Body of pancreas (tissue), 4 donors: ENCODE measurements around the gene NDP. TPM values are rescaled to one million over a fixed set of nuclear protein-coding genes. Genes with fewer than 3 reads are reported as not detected.

Source experiments
- ATAC-seq: fragments of 150-250 bp; one replicate; pipeline ENCODE4 v1.9.1; 2016
- DNase-seq, 4 donors: peaks; one replicate each; pipeline ENCODE4 v3.0.0-alpha.2; 2019
- H3K27ac ChIP-seq, 4 donors: fragments of 200-600 bp; sonication (generic); 1 replicate in 3 of 4; 2 replicates in 1 of 4; pipeline versions ENCODE4 v1.5.1 to v1.6.1; 2016 to 2019; ENCODE audit warnings: mild to moderate bottlenecking in 1 of 4, mixed read lengths in 1 of 4, moderate library complexity in 1 of 4
- H3K27me3 ChIP-seq, 2 donors: fragments of 200-600 bp; sonication (generic); one replicate each; pipeline ENCODE4 v1.6.0; 2016; ENCODE audit warnings: mild to moderate bottlenecking in 1 of 2
- H3K36me3 ChIP-seq, 2 donors: fragments of 200-600 bp; sonication (generic); replicated peaks in 1 of 2; 2 replicates each; pipeline ENCODE4 v1.5.1; 2016; ENCODE audit warnings: low read depth in 2 of 2; ENCODE audit not compliant: insufficient read depth in 1 of 2
- H3K4me1 ChIP-seq: fragments of 200-600 bp; sonication (generic); one replicate; pipeline ENCODE4 v1.6.0; 2016
- H3K4me3 ChIP-seq, 2 donors: fragments of 200-600 bp; sonication (generic); 1 replicate in 1 of 2; 2 replicates in 1 of 2; pipeline ENCODE4 v1.5.1; 2016 to 2019
- H3K9me3 ChIP-seq, 3 donors: fragments of 200-600 bp; sonication (generic); 1 replicate in 2 of 3; 2 replicates in 1 of 3; pipeline ENCODE4 v1.5.1; 2016
- POLR2A ChIP-seq, 3 donors: fragments of 450-650 bp; IDR thresholded peaks; one replicate each; pipeline ENCODE4 v1.6.1; 2016; ENCODE audit warnings: antibody characterized with exemption in 3 of 3, mild to moderate bottlenecking in 2 of 3
- WGBS, 2 donors: methylation state at CpG; one replicate each; pipeline ENCODE4 v1.1.5; 2017; 5-methylcytosine and 5-hydroxymethylcytosine counted together
- intact Hi-C: fragments of 100-400 bp; cut with DNase I; formaldehyde crosslinking; loops from one replicate; pipeline ENCODE4 v1.15.1; 2023
- total RNA-seq, 2 donors: library from RNA; depleted of rRNA; stranded (reverse); fragments of >200 nt; gene quantifications; one replicate each; pipeline ENCODE4 v1.1.0, GENCODE V29; 2016
- TF ChIP-seq, protein P1 (sequence below), 7 experiments: fragments of 450-650 bp in 4 of 7; fragments of 200-600 bp in 3 of 7; sonication (generic) in 3 of 7; IDR thresholded peaks; one replicate each; pipeline ENCODE4 v1.5.1; 2016 to 2019; ENCODE audit warnings: antibody characterized with exemption in 7 of 7

Gene NDP
- total RNA-seq, 2 donors from 2014 or later = not detected

DNA sequence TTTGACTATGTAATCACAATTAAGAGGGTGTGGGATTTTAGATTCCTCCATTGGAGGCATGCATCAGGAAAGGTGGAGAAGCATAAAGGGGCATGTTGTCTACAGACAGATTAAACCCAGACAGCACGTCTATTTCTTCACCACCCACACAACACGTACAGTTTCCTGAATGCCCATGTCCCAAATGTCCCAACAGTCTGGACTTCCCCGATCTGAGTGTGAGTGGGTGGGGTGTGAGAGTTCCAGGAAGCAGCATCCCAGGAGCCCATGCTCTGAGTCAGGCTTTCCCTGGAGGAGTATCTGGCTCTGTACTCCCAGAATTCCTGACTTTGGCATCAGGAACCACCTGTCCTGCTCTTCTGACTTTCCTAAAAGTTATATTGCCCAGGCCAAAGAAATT lies 30.8 kb upstream of the NDP start:
- Histone ChIP-seq H3K4me3 (no peak overlapping the region), H3K4me1 (no peaks in the 10 kb centered on the region), H3K9me3 (no peaks in the 10 kb centered on the region), H3K27ac (no peak overlapping the region), H3K27me3 (no peaks in the 10 kb centered on the region), H3K36me3 (no peaks in the 10 kb centered on the region)
- no peak for ATAC-seq
- intact Hi-C loops = no loop called here
- DNase-seq = peak in 1 of 4 donors; percentile 9
- 43 to 56% methylated on average over 3 of the region's 3 CpGs for WGBS, 2 donors
- no peak for TF ChIP-seq POLR2A (IDR thresholded peaks at IDR 0.05)
- TF ChIP-seq, protein P1, sequence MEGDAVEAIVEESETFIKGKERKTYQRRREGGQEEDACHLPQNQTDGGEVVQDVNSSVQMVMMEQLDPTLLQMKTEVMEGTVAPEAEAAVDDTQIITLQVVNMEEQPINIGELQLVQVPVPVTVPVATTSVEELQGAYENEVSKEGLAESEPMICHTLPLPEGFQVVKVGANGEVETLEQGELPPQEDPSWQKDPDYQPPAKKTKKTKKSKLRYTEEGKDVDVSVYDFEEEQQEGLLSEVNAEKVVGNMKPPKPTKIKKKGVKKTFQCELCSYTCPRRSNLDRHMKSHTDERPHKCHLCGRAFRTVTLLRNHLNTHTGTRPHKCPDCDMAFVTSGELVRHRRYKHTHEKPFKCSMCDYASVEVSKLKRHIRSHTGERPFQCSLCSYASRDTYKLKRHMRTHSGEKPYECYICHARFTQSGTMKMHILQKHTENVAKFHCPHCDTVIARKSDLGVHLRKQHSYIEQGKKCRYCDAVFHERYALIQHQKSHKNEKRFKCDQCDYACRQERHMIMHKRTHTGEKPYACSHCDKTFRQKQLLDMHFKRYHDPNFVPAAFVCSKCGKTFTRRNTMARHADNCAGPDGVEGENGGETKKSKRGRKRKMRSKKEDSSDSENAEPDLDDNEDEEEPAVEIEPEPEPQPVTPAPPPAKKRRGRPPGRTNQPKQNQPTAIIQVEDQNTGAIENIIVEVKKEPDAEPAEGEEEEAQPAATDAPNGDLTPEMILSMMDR (IDR thresholded peaks at IDR 0.05) = no peak

DNA sequence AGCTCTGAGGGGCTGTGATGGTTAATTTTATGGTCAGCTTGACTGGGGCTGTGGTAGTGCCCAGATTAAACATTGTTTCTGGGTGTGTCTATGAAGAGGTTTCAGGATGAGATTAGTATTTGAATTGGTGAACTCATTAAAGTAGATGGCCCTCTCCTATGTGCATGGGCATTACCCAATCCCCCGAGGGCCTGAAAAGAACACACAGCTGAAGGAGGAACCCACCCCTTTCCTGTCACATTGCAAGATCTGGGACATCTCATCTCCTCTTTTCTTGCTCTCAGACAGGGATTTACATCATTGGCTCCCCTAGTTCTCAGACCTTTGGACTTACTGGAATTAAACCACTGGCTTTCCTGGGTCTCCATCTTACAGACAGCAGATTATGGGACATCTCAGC lies 29.4 kb upstream of the NDP start:
- no peaks in the 10 kb centered on the region for H3K9me3 ChIP-seq
- no peak overlapping the region for H3K4me3 ChIP-seq
- no peaks in the 10 kb centered on the region for H3K4me1 ChIP-seq
- 30 to 75% methylated on average over 1 of the region's 1 CpG for WGBS, 2 donors
- ATAC-seq (no peak), DNase-seq (peak in 1 of 4 donors; percentile 5)
- intact Hi-C loops = no loop called here
- no peak overlapping the region for H3K27ac ChIP-seq
- H3K27me3 ChIP-seq = no peaks in the 10 kb centered on the region
- no peaks in the 10 kb centered on the region for H3K36me3 ChIP-seq
- TF ChIP-seq POLR2A (IDR thresholded peaks at IDR 0.05) = no peak
- TF ChIP-seq, protein P1 (IDR thresholded peaks at IDR 0.05) = no peak

DNA sequence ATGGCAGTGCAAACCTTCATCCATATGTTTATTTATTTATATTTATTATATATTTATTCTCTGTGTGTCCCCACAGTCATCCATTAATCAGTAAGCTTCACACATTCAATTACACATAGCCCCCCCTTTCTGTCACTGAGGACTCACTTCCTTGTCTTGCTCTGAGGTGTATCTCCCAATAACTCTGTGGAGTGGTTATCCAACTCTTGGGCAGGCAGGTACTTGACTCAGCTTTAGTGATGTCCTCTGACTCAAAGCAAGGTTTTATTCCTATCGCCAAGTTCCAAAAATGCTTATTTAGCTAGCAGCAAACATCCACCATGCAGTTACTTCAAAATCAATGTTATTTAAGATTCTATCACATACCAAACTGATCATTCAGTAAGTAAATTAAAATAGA lies 25.2 kb upstream of the NDP start:
- no peaks in the 10 kb centered on the region for H3K36me3 ChIP-seq
- H3K27ac ChIP-seq = no peak overlapping the region
- no peaks in the 10 kb centered on the region for H3K9me3 ChIP-seq
- TF ChIP-seq, protein P1 (IDR thresholded peaks at IDR 0.05) = no peak
- no peak for TF ChIP-seq POLR2A (IDR thresholded peaks at IDR 0.05)
- 83 to 100% methylated on average over 1 of the region's 1 CpG for WGBS, 2 donors
- no peak for DNase-seq
- intact Hi-C loops = no loop called here
- H3K4me3 ChIP-seq = no peak overlapping the region
- H3K27me3 ChIP-seq = no peaks in the 10 kb centered on the region
- ATAC-seq = no peak
- no peaks in the 10 kb centered on the region for H3K4me1 ChIP-seq

DNA sequence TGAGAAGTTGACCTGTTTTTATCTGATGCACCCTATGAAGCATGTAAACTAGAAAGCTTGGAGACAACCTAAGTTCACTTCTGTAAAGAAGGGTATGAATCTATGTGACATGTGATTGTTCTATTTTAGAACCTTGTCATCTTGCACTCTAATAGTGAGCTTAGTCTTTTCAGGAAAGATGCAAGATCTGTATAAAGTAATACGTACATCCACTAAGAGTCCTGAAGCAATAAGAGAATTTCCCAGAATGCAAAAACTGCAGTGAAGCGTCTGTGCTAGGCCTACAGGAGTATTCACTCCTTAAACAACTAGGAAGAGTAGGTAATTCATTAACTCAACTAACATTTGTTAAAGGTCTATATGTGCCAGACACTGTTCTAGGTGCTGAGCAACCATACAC lies 23.3 kb upstream of the NDP start:
- no peak overlapping the region for H3K4me3 ChIP-seq
- 72 to 77% methylated on average over 2 of the region's 2 CpGs for WGBS, 2 donors
- no peak overlapping the region for H3K27ac ChIP-seq
- ATAC-seq (no peak), DNase-seq (no peak)
- H3K36me3 ChIP-seq = no peaks in the 10 kb centered on the region
- H3K4me1 ChIP-seq = no peaks in the 10 kb centered on the region
- TF ChIP-seq, protein P1 (IDR thresholded peaks at IDR 0.05) = no peak
- no peak for TF ChIP-seq POLR2A (IDR thresholded peaks at IDR 0.05)
- no peaks in the 10 kb centered on the region for H3K9me3 ChIP-seq
- intact Hi-C loops = no loop called here
- no peaks in the 10 kb centered on the region for H3K27me3 ChIP-seq

DNA sequence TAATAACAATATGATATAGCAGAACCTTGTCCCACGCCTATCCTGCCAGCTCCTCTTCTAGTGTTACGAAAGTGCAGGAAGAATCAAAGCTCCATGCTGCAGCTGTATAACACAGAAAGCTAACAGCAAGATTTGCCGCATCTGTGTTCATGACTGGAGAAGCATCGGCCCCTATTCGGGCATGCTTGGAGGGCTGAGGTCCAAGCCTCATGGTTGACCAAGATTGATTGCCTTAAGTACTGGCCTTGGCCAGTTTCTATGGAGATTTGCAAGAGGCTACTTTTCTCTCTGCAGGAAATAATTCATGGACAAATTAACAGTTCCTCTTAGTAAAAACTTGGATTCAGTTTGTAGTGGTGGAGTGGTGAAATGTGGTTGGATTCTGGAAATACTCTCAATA lies 12.9 kb upstream of the NDP start:
- Histone ChIP-seq H3K27me3 (no peaks in the 10 kb centered on the region), H3K27ac (no peak overlapping the region), H3K9me3 (no peaks in the 10 kb centered on the region), H3K4me3 (no peak overlapping the region), H3K4me1 (no peaks in the 10 kb centered on the region), H3K36me3 (no peaks in the 10 kb centered on the region)
- ATAC-seq (no peak), DNase-seq (no peak)
- TF ChIP-seq, protein P1 (IDR thresholded peaks at IDR 0.05) = no peak
- no peak for TF ChIP-seq POLR2A (IDR thresholded peaks at IDR 0.05)
- intact Hi-C loops = no loop called here
- 65 to 76% methylated on average over 5 of the region's 5 CpGs for WGBS, 2 donors
